ENCODE results near the gene HACD2. TPM values are rescaled to one million over a fixed set of nuclear protein-coding genes. Genes with fewer than 3 reads are reported as not detected.
A peak's percentile ranks its signal among the peaks of the same experiment; 100 is the strongest.

HACD2 gene
- total and polyA plus RNA-seq, 8 donors, result 5.3 to 36.0 (median 14.4) TPM

DNA sequence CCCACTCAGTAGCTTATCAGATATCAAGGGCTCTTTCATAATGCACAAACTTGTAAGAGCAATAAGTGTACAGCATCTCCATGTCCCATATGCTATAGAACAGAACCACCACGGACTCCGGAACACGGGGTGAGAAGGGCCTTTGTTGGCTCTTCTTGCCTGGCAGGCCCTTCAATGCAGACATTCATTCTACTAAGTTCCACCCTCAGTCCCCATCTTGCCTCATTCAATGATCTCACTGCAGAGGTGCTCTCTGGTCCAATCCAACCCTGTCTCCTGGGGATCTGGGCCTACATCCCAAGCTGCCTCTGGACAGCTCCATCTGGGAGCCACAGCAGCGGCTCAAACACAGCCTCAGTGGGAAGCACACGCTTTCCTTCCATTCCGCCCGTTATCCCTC lies 16.8 kb downstream of the HACD2 start:
- Histone ChIP-seq H3K4me3 (no peak overlapping the region), H3K36me3 (peaks cover 0 to 45% (median 37%) of the 10 kb centered on the region in 4 donors), H3K9me3 (no peaks in the 10 kb centered on the region), H3K27me3 (no peaks in the 10 kb centered on the region), H3K4me1 (peaks cover 0 to 14% (median 7%) of the 10 kb centered on the region in 4 donors), H3K27ac (no peak overlapping the region)
- 89 to 95% (median 93%) methylated on average over 7 of the region's 7 CpGs for WGBS, 5 donors
- DNase-seq, result peak in 1 of 2 donors; percentile 14
- intact Hi-C loops (cut with DNase I; ENCODE audit: low total_unique reads), result no loop called here
- TF ChIP-seq POLR2AphosphoS5 (IDR thresholded peaks at IDR 0.05) (no peak), POLR2A (IDR thresholded peaks at IDR 0.05) (no peak)
- TF ChIP-seq, protein P1, sequence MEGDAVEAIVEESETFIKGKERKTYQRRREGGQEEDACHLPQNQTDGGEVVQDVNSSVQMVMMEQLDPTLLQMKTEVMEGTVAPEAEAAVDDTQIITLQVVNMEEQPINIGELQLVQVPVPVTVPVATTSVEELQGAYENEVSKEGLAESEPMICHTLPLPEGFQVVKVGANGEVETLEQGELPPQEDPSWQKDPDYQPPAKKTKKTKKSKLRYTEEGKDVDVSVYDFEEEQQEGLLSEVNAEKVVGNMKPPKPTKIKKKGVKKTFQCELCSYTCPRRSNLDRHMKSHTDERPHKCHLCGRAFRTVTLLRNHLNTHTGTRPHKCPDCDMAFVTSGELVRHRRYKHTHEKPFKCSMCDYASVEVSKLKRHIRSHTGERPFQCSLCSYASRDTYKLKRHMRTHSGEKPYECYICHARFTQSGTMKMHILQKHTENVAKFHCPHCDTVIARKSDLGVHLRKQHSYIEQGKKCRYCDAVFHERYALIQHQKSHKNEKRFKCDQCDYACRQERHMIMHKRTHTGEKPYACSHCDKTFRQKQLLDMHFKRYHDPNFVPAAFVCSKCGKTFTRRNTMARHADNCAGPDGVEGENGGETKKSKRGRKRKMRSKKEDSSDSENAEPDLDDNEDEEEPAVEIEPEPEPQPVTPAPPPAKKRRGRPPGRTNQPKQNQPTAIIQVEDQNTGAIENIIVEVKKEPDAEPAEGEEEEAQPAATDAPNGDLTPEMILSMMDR (IDR thresholded peaks at IDR 0.05), result no peak

- H3K4me3 ChIP-seq, result no peak overlapping the region
- 92 to 98% (median 96%) methylated on average over 6 of the region's 6 CpGs for WGBS, 5 donors
- H3K27me3 ChIP-seq, result no peaks in the 10 kb centered on the region
- intact Hi-C loops (cut with DNase I; ENCODE audit: low total_unique reads), result no loop called here
- peaks cover 0 to 10% (median 5%) of the 10 kb centered on the region in 4 donors for H3K4me1 ChIP-seq
- DNase-seq, result no peak
- H3K27ac ChIP-seq, result no peak overlapping the region
- no peaks in the 10 kb centered on the region for H3K9me3 ChIP-seq
- H3K36me3 ChIP-seq, result peaks cover 0 to 30% (median 26%) of the 10 kb centered on the region in 4 donors
- no peak for TF ChIP-seq EP300 (IDR thresholded peaks at IDR 0.05)
Measured at GRCh38 chr3:123564056-123564455, 20.8 kb downstream of the HACD2 start.

- DNase-seq, result no peak
- H3K27ac ChIP-seq, result no peak overlapping the region
- peaks cover 0 to 6% (median 0%) of the 10 kb centered on the region in 4 donors for H3K4me1 ChIP-seq
- 87 to 97% (median 92%) methylated on average over 1 of the region's 1 CpG for WGBS, 5 donors
- H3K4me3 ChIP-seq, result no peak overlapping the region
- intact Hi-C loops (cut with DNase I; ENCODE audit: low total_unique reads), result no loop called here
- H3K27me3 ChIP-seq, result no peaks in the 10 kb centered on the region
- H3K36me3 ChIP-seq, result peaks cover 0 to 27% (median 25%) of the 10 kb centered on the region in 4 donors
- TF ChIP-seq POLR2AphosphoS5 (IDR thresholded peaks at IDR 0.05), result no peak
- TF ChIP-seq, protein P1 (IDR thresholded peaks at IDR 0.05), result no peak
- no peak for TF ChIP-seq POLR2A (IDR thresholded peaks at IDR 0.05)
- no peak for TF ChIP-seq EP300 (IDR thresholded peaks at IDR 0.05)
- H3K9me3 ChIP-seq, result no peaks in the 10 kb centered on the region
Measured at GRCh38 chr3:123562547-123562946, 22.3 kb downstream of the HACD2 start.

DNA sequence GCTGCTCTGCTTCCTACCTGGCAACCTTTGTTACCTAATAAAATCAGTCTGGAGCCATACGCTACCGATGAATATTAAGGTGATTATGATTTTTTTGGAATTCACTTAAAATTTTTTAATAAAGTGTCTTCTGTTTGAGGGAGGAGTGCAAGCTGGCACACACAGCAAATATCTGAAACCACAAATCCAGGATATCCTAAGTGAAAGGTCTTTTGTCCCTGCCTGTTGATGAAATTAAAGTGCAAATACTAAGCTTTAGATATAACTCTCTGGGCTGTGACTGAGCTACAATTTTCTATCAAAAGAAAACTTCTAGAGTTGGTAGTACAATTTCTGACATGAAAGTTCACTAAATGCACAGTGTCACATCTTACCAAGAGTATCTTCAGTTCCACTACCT lies 23.7 kb downstream of the HACD2 start:
- no peak overlapping the region for H3K27ac ChIP-seq
- no peaks in the 10 kb centered on the region for H3K9me3 ChIP-seq
- peaks cover 0 to 6% (median 0%) of the 10 kb centered on the region in 4 donors for H3K4me1 ChIP-seq
- intact Hi-C loops (cut with DNase I; ENCODE audit: low total_unique reads), result no loop called here
- TF ChIP-seq POLR2A (IDR thresholded peaks at IDR 0.05), result no peak
- TF ChIP-seq, protein P1 (IDR thresholded peaks at IDR 0.05), result no peak
- no peak for TF ChIP-seq EP300 (IDR thresholded peaks at IDR 0.05)
- no peak for TF ChIP-seq POLR2AphosphoS5 (IDR thresholded peaks at IDR 0.05)
- no peaks in the 10 kb centered on the region for H3K27me3 ChIP-seq
- WGBS, 5 donors, result 69 to 86% (median 74%) methylated on average over 2 of the region's 2 CpGs
- peaks cover 0 to 17% (median 14%) of the 10 kb centered on the region in 4 donors for H3K36me3 ChIP-seq
- no peak overlapping the region for H3K4me3 ChIP-seq
- DNase-seq, result no peak

- TF ChIP-seq POLR2A (IDR thresholded peaks at IDR 0.05) (no peak), POLR2AphosphoS5 (IDR thresholded peaks at IDR 0.05) (no peak), EP300 (IDR thresholded peaks at IDR 0.05) (no peak)
- TF ChIP-seq, protein P1 (IDR thresholded peaks at IDR 0.05), result peak in 5 of 7 experiments; percentile 27 to 77 (median 65)
- Histone ChIP-seq H3K27me3 (no peaks in the 10 kb centered on the region), H3K9me3 (peaks cover 0 to 6% (median 0%) of the 10 kb centered on the region in 4 donors), H3K36me3 (peaks cover 0 to 11% (median 6%) of the 10 kb centered on the region in 4 donors), H3K4me1 (peaks cover 0 to 6% (median 0%) of the 10 kb centered on the region in 4 donors), H3K27ac (no peak overlapping the region), H3K4me3 (no peak overlapping the region)
- DNase-seq, result peak in 1 of 2 donors; percentile 79
- WGBS, 5 donors, result 32 to 40% (median 36%) methylated on average over 12 of the region's 12 CpGs
- intact Hi-C loops (cut with DNase I; ENCODE audit: low total_unique reads), result loop anchor here (5.0 kb wide), 1 partner anchor 227 kb away; no protein-coding TSS in a partner anchor
Measured at GRCh38 chr3:123559040-123559861, 25.6 kb downstream of the HACD2 start.

Data from stomach (tissue), 9 donors.